Mucosa of gallbladder (tissue), 1 donor: ENCODE measurements around the gene WDTC1. TPM values are rescaled to one million over a fixed set of nuclear protein-coding genes. Genes with fewer than 3 reads are reported as not detected.

ENCODE experiments used
- DNase-seq: peaks from one replicate; pipeline ENCODE4 v3.0.0-alpha.2; 2020; ENCODE audit warnings: low spot score
- total RNA-seq: library from RNA; stranded (reverse); gene quantifications from one replicate; pipeline ENCODE4 v1.2.1, GENCODE V29; 2021
- donor health status: DM: no; HTN: no; CAD: no.

Gene WDTC1
- total RNA-seq, 1 donor from 2014 or later, result 52.6 TPM

GRCh38 chr1:27301052-27301422, 66.6 kb downstream of the WDTC1 start:
- DNase-seq, result no peak

GRCh38 chr1:27301582-27302199, 67.3 kb downstream of the WDTC1 start:
- DNase-seq, result no peak

GRCh38 chr1:27302612-27303011, 68.2 kb downstream of the WDTC1 start:
- no peak for DNase-seq

- no peak for DNase-seq
Observed at GRCh38 chr1:27303509-27303908, 69.1 kb downstream of the WDTC1 start.

- DNase-seq, result no peak
Observed at GRCh38 chr1:27306071-27306470, 71.6 kb downstream of the WDTC1 start.

- DNase-seq, result no peak
Observed at GRCh38 chr1:27306892-27307761, 72.7 kb downstream of the WDTC1 start.

GRCh38 chr1:27307874-27308598, 73.6 kb downstream of the WDTC1 start:
- no peak for DNase-seq

GRCh38 chr1:27314169-27314568, 79.7 kb downstream of the WDTC1 start:
- no peak for DNase-seq

GRCh38 chr1:27314737-27315136, 80.3 kb downstream of the WDTC1 start:
- no peak for DNase-seq

GRCh38 chr1:27316860-27317259, 82.4 kb downstream of the WDTC1 start:
- no peak for DNase-seq

- no peak for DNase-seq
Observed at GRCh38 chr1:27318136-27318535, 83.7 kb downstream of the WDTC1 start.

GRCh38 chr1:27318596-27318995, 84.2 kb downstream of the WDTC1 start:
- DNase-seq, result no peak

GRCh38 chr1:27321813-27322568, 87.6 kb downstream of the WDTC1 start, which contains the start of gene TMEM222:
Gene TMEM222, plus strand, starts transcription at chr1:27322163. Its CDS starts 35 bp downstream, at chr1:27322198.
- DNase-seq, result peak; percentile 97

- no peak for DNase-seq
Observed at GRCh38 chr1:27322569-27323240, 88.3 kb downstream of the WDTC1 start.

GRCh38 chr1:27325286-27325685, 90.9 kb downstream of the WDTC1 start:
- no peak for DNase-seq

- no peak for DNase-seq
Observed at GRCh38 chr1:27327964-27328363, 93.5 kb downstream of the WDTC1 start.

- no peak for DNase-seq
Observed at GRCh38 chr1:27330786-27331185, 96.4 kb downstream of the WDTC1 start.

GRCh38 chr1:27331426-27331825, 97.0 kb downstream of the WDTC1 start:
- no peak for DNase-seq

GRCh38 chr1:27331922-27332321, 97.5 kb downstream of the WDTC1 start:
- no peak for DNase-seq

GRCh38 chr1:27332536-27333281, 98.3 kb downstream of the WDTC1 start:
- no peak for DNase-seq
